Activated T-cell treated with anti-CD3 and anti-CD28 coated beads, Interleukin-2, amount 50 U/mL, for 72 hours (primary cell): ENCODE measurements around the gene SULF2. TPM values are rescaled to one million over a fixed set of nuclear protein-coding genes. Genes with fewer than 3 reads are reported as not detected.
A peak's percentile ranks its signal among the peaks of the same experiment; 100 is the strongest.

ENCODE experiments used
- ATAC-seq, 2 donors: fragments of 150-1000 bp; cut with Tn5 transposase; replicated peaks in 1 of 2; 2 replicates each; pipeline ENCODE4 v1.10.0; 2021; ENCODE audit warnings: moderate library complexity in 2 of 2, mild to moderate bottlenecking in 1 of 2
- DNase-seq, 2 donors: peaks; one replicate each; pipeline ENCODE4 v3.0.0; 2021 to 2022; ENCODE audit warnings: mixed read lengths in 1 of 2
- H3K27ac Mint-ChIP-seq: one replicate; pipeline ENCODE4 v1.8.0; 2022; ENCODE audit warnings: mild to moderate bottlenecking, moderate library complexity, mixed read lengths
- H3K27me3 Mint-ChIP-seq: one replicate; pipeline ENCODE4 v1.8.0; 2022; ENCODE audit warnings: low read depth, mixed read lengths
- H3K36me3 Mint-ChIP-seq, 2 donors: one replicate each; pipeline ENCODE4 v1.8.0; 2022; ENCODE audit warnings: mixed read lengths in 2 of 2, mild to moderate bottlenecking in 1 of 2; ENCODE audit not compliant: insufficient read depth in 2 of 2
- H3K4me1 Mint-ChIP-seq: one replicate; pipeline ENCODE4 v1.8.0; 2022; ENCODE audit warnings: low read depth, mixed read lengths
- H3K4me3 Mint-ChIP-seq, 2 donors: one replicate each; pipeline ENCODE4 v1.8.0; 2022; ENCODE audit warnings: mild to moderate bottlenecking in 2 of 2, mixed read lengths in 2 of 2, moderate library complexity in 2 of 2
- H3K9me3 Mint-ChIP-seq, 2 donors: one replicate each; pipeline ENCODE4 v1.8.0; 2022; ENCODE audit warnings: mixed read lengths in 2 of 2
- total RNA-seq, 2 donors: library from RNA; stranded (reverse); gene quantifications; one replicate each; pipeline ENCODE4 v1.2.3, GENCODE V29; 2022

SULF2 gene
- total RNA-seq, 2 donors from 2014 or later: 0.65 to 0.72 TPM

DNA sequence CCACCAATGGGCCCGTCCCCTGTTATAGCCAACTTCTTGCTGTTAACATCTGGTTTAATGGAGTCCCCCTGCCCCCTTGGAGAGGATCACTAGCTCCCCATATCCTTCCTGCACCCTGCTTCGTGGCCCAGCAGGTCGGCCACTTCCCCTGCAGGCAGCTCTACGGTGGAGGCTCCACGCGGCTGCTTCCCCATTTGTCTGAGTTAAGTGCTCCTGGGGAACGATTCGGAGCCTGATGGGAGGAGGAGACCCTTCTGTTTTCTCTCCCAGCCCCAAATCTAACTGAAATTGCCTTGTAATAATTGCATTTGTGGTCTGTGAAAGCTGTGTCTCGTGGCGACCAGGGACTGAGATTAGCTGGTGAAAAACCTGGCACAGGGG lies 74.6 kb downstream of the SULF2 start:
- H3K27ac Mint-ChIP-seq: no peak overlapping the region
- no peak for ATAC-seq

GRCh38 chr20:47708953-47709833 lies 76.1 kb downstream of the SULF2 start:
- no peak overlapping the region for H3K27ac Mint-ChIP-seq
- H3K4me1 Mint-ChIP-seq: no peaks in the 10 kb centered on the region
- no peak overlapping the region for H3K4me3 Mint-ChIP-seq

More for the DNA sequence above, 74.6 kb downstream of the SULF2 start:
- H3K4me3 Mint-ChIP-seq: no peak overlapping the region
- no peak for DNase-seq
- no peaks in the 10 kb centered on the region for H3K36me3 Mint-ChIP-seq
- H3K27me3 Mint-ChIP-seq: peaks cover 22% of the 10 kb centered on the region
- no peaks in the 10 kb centered on the region for H3K4me1 Mint-ChIP-seq
- no peaks in the 10 kb centered on the region for H3K9me3 Mint-ChIP-seq

DNA sequence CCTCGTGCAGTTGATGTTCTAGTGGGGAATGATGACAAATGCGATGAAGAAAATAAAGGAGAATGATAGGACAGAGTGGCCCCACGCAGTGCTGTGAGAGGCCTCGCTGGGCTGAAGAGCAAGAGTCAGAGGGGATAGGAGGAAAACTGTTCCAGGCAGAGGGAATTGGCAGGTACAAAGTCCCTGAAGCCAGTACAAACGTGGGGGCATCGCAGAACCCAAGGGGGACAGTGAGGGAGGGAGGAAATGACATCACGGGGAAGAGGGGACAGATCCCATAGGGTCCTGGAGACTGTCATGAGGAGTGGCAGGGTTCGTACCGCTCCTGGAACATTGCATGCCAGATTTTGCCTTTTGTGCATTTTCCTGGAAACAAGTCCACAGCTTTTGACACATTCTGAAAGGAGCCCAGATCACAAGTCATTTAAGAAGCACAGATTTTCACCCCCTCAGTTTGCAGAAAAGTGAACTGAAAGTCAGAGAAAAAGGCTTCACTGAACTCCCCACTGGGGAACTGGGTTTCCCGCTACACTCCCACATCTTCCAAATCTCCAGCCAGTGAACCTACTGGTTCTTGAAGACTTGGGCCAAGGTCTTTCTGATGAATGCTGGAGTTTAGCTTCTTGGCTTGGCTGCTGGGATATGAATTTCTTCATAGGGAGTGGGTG lies 77.0 kb downstream of the SULF2 start:
- no peak overlapping the region for H3K27ac Mint-ChIP-seq
- ATAC-seq: peak in 1 of 2 donors; percentile 17
- no peaks in the 10 kb centered on the region for H3K4me1 Mint-ChIP-seq
- H3K4me3 Mint-ChIP-seq: no peak overlapping the region
- no peaks in the 10 kb centered on the region for H3K36me3 Mint-ChIP-seq
- H3K27me3 Mint-ChIP-seq: peaks cover 14% of the 10 kb centered on the region
- no peaks in the 10 kb centered on the region for H3K9me3 Mint-ChIP-seq
- no peak for DNase-seq

More at GRCh38 chr20:47708953-47709833, 76.1 kb downstream of the SULF2 start:
- Mint-ChIP-seq H3K36me3 (no peaks in the 10 kb centered on the region), H3K27me3 (peaks cover 15% of the 10 kb centered on the region), H3K9me3 (no peaks in the 10 kb centered on the region)
- no peak for DNase-seq
- no peak for ATAC-seq

- Mint-ChIP-seq H3K36me3 (no peaks in the 10 kb centered on the region), H3K27ac (no peak overlapping the region), H3K9me3 (no peaks in the 10 kb centered on the region), H3K4me1 (no peaks in the 10 kb centered on the region), H3K4me3 (no peak overlapping the region), H3K27me3 (peaks cover 10% of the 10 kb centered on the region)
- no peak for DNase-seq
- ATAC-seq: no peak
Observed at GRCh38 chr20:47706345-47706744, 78.9 kb downstream of the SULF2 start.

- Mint-ChIP-seq H3K4me1 (no peaks in the 10 kb centered on the region), H3K4me3 (no peak overlapping the region), H3K27ac (no peak overlapping the region), H3K27me3 (peaks cover 7% of the 10 kb centered on the region), H3K36me3 (no peaks in the 10 kb centered on the region), H3K9me3 (no peaks in the 10 kb centered on the region)
- ATAC-seq (no peak), DNase-seq (no peak)
Observed at GRCh38 chr20:47705497-47705856, 79.8 kb downstream of the SULF2 start.

DNA sequence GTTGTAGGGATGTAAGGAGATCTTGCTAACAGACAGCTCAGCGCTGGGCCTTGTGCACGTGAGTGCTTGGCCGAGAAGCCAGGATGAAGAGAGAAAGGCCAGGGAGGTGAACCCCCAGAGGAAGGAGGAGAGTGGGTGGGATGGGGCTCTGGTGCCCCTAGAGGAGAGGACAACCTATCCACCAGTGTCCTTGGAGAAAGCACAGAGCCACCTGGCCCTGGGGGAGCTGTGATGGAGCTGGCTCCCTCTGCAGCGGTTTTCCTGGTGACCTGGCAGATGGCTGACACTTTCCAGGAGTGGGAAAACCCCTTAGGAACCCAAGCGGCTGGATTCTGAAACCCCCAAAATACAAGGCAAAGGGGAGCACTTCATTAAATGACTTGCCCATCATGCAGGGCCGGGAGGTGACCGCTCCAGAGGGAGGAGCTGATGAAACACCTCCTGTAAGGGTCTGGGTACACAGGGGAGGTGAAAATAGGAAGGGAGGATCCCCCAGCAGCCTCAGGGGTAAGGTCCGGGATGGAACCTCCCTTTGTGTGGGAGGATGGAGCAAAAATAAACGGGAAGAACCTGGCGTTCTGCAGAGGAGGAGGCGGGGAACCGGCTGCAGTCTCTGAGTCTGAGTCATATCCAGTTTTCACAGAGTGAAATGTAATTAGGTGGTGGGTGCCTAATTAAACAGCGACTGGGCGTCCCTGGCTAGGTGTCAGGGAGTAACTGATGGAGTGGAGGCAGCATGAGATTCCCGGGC lies 80.4 kb downstream of the SULF2 start:
- peaks cover 7% of the 10 kb centered on the region for H3K27me3 Mint-ChIP-seq
- no peaks in the 10 kb centered on the region for H3K4me1 Mint-ChIP-seq
- H3K4me3 Mint-ChIP-seq: no peak overlapping the region
- DNase-seq: no peak
- no peak overlapping the region for H3K27ac Mint-ChIP-seq
- no peak for ATAC-seq
- H3K9me3 Mint-ChIP-seq: no peaks in the 10 kb centered on the region
- H3K36me3 Mint-ChIP-seq: no peaks in the 10 kb centered on the region

DNA sequence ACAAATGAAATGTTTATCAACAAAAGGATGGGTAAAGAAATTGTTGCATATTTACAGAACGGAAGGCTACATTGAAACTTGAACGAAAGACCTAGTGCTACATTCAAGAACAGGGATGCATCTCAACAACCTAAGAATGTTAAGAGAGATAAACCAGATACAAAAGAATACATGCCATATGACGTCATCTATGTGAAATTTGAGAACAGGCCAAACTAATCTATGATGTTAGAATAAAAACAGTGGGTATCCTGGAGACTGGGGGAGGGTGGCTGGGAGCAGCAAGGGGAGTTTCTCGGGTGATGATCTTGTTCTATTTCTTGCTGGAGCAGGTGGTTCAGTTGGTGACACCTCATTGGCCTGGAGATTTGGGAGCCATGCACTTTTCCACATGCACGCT lies 81.5 kb downstream of the SULF2 start:
- Mint-ChIP-seq H3K27me3 (peaks cover 7% of the 10 kb centered on the region), H3K4me3 (no peak overlapping the region), H3K4me1 (no peaks in the 10 kb centered on the region), H3K27ac (no peak overlapping the region), H3K9me3 (no peaks in the 10 kb centered on the region), H3K36me3 (no peaks in the 10 kb centered on the region)
- no peak for ATAC-seq
- no peak for DNase-seq

- no peaks in the 10 kb centered on the region for H3K9me3 Mint-ChIP-seq
- no peaks in the 10 kb centered on the region for H3K36me3 Mint-ChIP-seq
- no peak for DNase-seq
- ATAC-seq: no peak
- no peaks in the 10 kb centered on the region for H3K27me3 Mint-ChIP-seq
- no peaks in the 10 kb centered on the region for H3K4me1 Mint-ChIP-seq
- H3K4me3 Mint-ChIP-seq: no peak overlapping the region
- no peak overlapping the region for H3K27ac Mint-ChIP-seq
Observed at GRCh38 chr20:47701612-47702011, 83.7 kb downstream of the SULF2 start.

DNA sequence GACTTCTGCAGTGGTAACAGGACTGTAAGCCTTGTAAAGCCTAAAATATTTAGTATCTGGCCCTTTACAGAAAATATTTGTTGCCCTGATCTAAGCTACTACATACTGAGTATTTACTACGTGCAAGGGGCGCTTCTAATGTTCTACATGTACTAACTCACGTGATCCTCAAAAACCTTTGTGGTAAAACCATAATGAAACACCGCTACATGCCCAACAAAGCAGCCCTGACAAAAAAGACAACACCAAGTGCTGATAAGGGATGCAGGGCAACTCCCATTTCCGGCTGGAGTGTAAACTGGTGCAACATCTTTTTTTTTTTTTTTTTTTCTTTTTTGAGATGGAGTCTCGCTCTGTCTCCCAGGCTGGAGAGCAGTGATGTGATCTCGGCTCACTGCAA lies 85.0 kb downstream of the SULF2 start:
- no peak overlapping the region for H3K4me3 Mint-ChIP-seq
- no peaks in the 10 kb centered on the region for H3K36me3 Mint-ChIP-seq
- no peak for DNase-seq
- no peaks in the 10 kb centered on the region for H3K27me3 Mint-ChIP-seq
- no peak for ATAC-seq
- no peak overlapping the region for H3K27ac Mint-ChIP-seq
- peaks cover 8% of the 10 kb centered on the region for H3K4me1 Mint-ChIP-seq
- H3K9me3 Mint-ChIP-seq: no peaks in the 10 kb centered on the region

GRCh38 chr20:47699818-47700217 lies 85.5 kb downstream of the SULF2 start:
- no peak overlapping the region for H3K27ac Mint-ChIP-seq
- ATAC-seq (no peak), DNase-seq (no peak)
- no peaks in the 10 kb centered on the region for H3K27me3 Mint-ChIP-seq
- no peak overlapping the region for H3K4me3 Mint-ChIP-seq
- peaks cover 13% of the 10 kb centered on the region for H3K4me1 Mint-ChIP-seq
- H3K9me3 Mint-ChIP-seq: no peaks in the 10 kb centered on the region
- no peaks in the 10 kb centered on the region for H3K36me3 Mint-ChIP-seq

GRCh38 chr20:47698142-47698541 lies 87.1 kb downstream of the SULF2 start:
- Mint-ChIP-seq H3K27ac (no peak overlapping the region), H3K36me3 (no peaks in the 10 kb centered on the region)

DNA sequence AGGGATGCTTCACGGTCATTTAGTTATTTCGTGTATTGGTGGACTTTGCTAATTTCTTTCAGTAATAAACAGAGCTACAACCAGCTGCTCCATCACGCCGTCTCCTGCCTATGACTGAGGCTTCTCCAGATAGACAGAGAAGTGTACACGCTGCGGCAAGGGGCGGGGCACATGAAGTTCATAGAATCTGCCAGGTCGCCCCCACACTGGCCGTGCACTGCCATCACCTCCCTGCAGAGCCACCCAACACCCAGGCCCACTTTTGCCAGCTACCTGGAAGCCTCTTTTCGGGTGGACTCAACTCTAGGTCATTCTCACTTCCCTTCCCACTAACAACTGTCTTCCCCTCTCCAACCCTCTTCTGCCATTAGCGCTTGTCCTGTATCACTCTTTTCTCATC lies 88.4 kb downstream of the SULF2 start:
- no peak for ATAC-seq

More at GRCh38 chr20:47698142-47698541, 87.1 kb downstream of the SULF2 start:
- no peak overlapping the region for H3K4me3 Mint-ChIP-seq
- H3K27me3 Mint-ChIP-seq: no peaks in the 10 kb centered on the region
- H3K4me1 Mint-ChIP-seq: peaks cover 13% of the 10 kb centered on the region
- no peak for ATAC-seq
- H3K9me3 Mint-ChIP-seq: no peaks in the 10 kb centered on the region
- no peak for DNase-seq

More for the DNA sequence above, 88.4 kb downstream of the SULF2 start:
- H3K4me1 Mint-ChIP-seq: peaks cover 13% of the 10 kb centered on the region
- H3K4me3 Mint-ChIP-seq: no peak overlapping the region
- no peaks in the 10 kb centered on the region for H3K9me3 Mint-ChIP-seq
- H3K27ac Mint-ChIP-seq: no peak overlapping the region
- no peaks in the 10 kb centered on the region for H3K36me3 Mint-ChIP-seq
- no peaks in the 10 kb centered on the region for H3K27me3 Mint-ChIP-seq
- DNase-seq: no peak
